Measurements from ENCODE around the gene ESPL1. TPM values are rescaled to one million over a fixed set of nuclear protein-coding genes. Genes with fewer than 3 reads are reported as not detected.
"Not testable (repeated sequence)": the region's sequence is repeated elsewhere in the genome, so short reads cannot be mapped to it uniquely, and the experiment has no call there.

ESPL1 gene
- total RNA-seq, 2 experiments from 2014 or later = 60.8 to 66.9 TPM

DNA sequence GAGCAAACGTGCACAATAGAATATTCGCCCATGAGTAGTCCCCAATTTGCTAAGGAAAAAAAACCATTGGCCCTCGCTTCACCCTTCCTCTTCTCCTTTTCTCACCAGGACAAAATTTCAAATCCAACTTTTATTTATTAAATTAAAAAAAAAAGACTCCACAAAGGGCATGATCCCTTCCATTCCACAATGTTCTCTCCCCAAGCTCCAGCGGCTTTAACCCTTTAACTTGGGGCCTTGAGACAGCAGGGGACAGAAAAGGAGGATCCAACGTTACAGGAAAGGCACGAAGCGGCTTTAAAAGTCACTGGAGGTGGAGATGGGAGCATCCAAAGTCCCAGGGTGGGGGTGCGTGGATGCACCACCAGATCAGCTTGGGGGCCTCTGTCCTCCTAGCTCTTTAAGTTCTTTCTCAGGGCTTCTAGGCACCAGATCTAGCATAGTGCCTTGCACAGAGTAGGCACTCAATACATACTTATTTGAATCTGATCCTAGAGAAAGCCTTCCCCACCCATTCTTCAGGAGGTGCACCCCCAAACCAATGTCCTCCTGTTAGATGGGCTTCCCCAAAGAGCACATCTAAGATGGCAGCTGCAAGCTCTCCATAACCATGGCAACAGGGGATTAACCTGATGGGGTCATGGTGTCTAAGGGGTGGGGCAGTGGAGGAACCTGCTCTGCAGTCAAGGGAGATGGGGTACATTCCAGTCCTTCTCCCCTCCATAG, 58.5 kb downstream of the ESPL1 start:
- no peaks in the 10 kb centered on the region for H3K27me3 Mint-ChIP-seq
- no peaks in the 10 kb centered on the region for H3K36me3 Mint-ChIP-seq (ENCODE audit: low read depth)
- peak overlapping the region; percentile 76 for H3K27ac Mint-ChIP-seq
- peak overlapping the region; percentile 76 for H3K4me3 Mint-ChIP-seq
- DNase-seq (no peak), ATAC-seq (no peak)
- CTCF ChIA-PET = interaction anchor here (0.6 to 6.5 kb wide), 11 partner anchors 14 to 224 kb away, joined by 3 to 77 read pairs (median 3); no protein-coding TSS in a partner anchor
- intact Hi-C loops (cut with DNase I, micrococcal nuclease) = loop anchor here in 1 of 2 experiments (10.0 kb wide), 1 partner anchor 112 kb away; no protein-coding TSS in a partner anchor
- H3K4me1 Mint-ChIP-seq = peaks cover 21% of the 10 kb centered on the region
- POLR2A ChIA-PET = interaction anchor here (0.5 to 0.9 kb wide), 3 partner anchors 29 to 146 kb away, joined by 3 read pairs; partner anchors contain the start of genes CSAD and ZNF740
- no peaks in the 10 kb centered on the region for H3K9me3 Mint-ChIP-seq (ENCODE audit: low read depth)

DNA sequence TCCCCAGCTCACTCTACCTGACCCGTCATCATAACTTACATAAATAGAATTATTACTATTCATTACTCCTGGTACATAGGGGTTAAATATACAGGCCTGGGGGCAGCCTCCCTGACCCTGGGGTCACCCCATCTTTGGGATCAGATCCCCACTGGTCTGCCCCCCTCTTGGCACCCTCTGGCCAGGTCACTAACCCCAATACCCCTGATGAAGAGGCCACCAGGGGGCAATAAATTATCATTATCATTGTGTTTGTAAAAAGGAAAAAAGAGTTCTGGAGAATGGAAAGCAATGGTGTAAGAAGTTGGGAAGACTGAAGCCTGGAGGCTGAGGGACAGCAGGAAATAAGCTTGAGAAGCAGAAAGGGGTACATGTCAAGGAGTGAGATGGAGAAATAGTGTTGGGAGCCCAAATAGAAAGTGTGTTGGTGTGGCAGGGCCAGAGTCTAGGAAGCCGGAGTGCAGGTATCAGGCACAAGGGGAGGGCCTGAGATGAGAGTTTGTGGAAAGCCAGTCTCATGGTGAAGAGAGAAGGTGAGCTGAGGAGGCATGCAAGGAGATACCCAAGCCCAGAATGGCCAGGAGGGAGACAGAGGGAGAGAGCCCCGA, 59.4 kb downstream of the ESPL1 start:
- Mint-ChIP-seq H3K4me3 (no peak overlapping the region), H3K36me3 (ENCODE audit: low read depth) (no peaks in the 10 kb centered on the region), H3K9me3 (ENCODE audit: low read depth) (no peaks in the 10 kb centered on the region), H3K27me3 (peaks cover 2% of the 10 kb centered on the region), H3K27ac (no peak overlapping the region), H3K4me1 (peaks cover 16% of the 10 kb centered on the region)
- ATAC-seq (no peak), DNase-seq (no peak)
- intact Hi-C loops (cut with DNase I, micrococcal nuclease) = loop anchor here in 1 of 2 experiments (10.0 kb wide), 1 partner anchor 113 kb away; no protein-coding TSS in a partner anchor
- CTCF ChIA-PET = interaction anchor here (0.6 to 6.5 kb wide), 11 partner anchors 18 to 182 kb away, joined by 3 to 77 read pairs (median 3); partner anchors contain the start of gene PFDN5
- POLR2A ChIA-PET = interaction anchor here (0.9 kb wide), 1 partner anchor 84 kb away, joined by 3 read pairs; no protein-coding TSS in a partner anchor

DNA sequence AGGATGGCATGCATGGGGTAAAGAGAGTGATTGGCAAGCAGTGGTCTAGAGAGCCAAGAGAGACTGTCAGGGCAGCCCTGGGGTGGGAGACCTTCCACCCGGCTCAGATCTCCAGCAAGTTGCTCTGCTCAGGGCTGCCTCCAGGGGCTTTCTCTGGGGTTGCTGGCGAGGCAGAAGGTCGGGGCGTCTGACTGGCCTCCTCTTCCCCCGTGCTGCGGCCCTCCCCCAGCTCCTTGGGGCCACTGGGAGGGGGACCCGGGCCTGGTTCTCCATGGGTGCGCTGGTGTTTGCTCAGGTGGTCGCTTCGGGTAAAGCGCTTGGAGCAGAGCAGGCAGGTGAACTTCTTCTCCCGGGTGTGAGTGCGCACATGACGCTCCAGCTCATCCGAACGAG, 59.9 kb downstream of the ESPL1 start:
- intact Hi-C loops (cut with DNase I, micrococcal nuclease) = loop anchor here in 1 of 2 experiments (10.0 kb wide), 1 partner anchor 113 kb away; no protein-coding TSS in a partner anchor
- Mint-ChIP-seq H3K4me1 (peaks cover 13% of the 10 kb centered on the region), H3K9me3 (ENCODE audit: low read depth) (no peaks in the 10 kb centered on the region), H3K36me3 (ENCODE audit: low read depth) (no peaks in the 10 kb centered on the region), H3K27ac (no peak overlapping the region), H3K27me3 (peaks cover 2% of the 10 kb centered on the region), H3K4me3 (no peak overlapping the region)
- ATAC-seq (no peak), DNase-seq (peak; percentile 44)
- CTCF ChIA-PET = interaction anchor here (0.7 to 6.5 kb wide), 5 partner anchors 18 to 148 kb away, joined by 3 to 77 read pairs (median 3); partner anchors contain the start of gene PFDN5
- POLR2A ChIA-PET = no interaction called here

DNA sequence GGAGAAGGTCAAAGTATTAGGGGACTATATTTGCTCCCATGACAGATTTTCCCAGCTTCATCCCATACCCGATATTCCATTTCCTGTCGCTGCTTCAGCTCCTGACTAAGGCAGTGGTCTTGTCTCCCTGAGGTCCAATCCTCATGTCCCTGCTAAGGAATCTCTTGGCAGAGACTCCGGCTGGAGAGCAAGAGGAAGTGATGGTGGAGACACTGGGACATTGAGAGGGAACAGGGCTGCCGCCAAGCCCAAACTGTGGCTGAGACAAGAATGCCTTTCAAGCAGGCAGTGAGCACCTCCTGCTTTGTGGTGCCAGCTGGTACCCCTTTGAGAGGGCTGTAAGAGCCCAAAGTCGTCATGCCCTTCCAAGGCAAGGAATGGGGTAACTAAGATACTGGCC, 62.6 kb downstream of the ESPL1 start:
- Mint-ChIP-seq H3K36me3 (ENCODE audit: low read depth) (no peaks in the 10 kb centered on the region), H3K27me3 (peaks cover 10% of the 10 kb centered on the region), H3K27ac (no peak overlapping the region), H3K4me1 (peaks cover 3% of the 10 kb centered on the region), H3K9me3 (ENCODE audit: low read depth) (no peaks in the 10 kb centered on the region), H3K4me3 (no peak overlapping the region)
- POLR2A ChIA-PET = no interaction called here
- CTCF ChIA-PET = interaction anchor here (0.5 to 1.7 kb wide), 5 partner anchors 10 to 250 kb away, joined by 3 to 8 read pairs (median 4); partner anchors contain the start of gene AAAS
- intact Hi-C loops (cut with DNase I, micrococcal nuclease) = no loop called here
- DNase-seq (no peak), ATAC-seq (no peak)

DNA sequence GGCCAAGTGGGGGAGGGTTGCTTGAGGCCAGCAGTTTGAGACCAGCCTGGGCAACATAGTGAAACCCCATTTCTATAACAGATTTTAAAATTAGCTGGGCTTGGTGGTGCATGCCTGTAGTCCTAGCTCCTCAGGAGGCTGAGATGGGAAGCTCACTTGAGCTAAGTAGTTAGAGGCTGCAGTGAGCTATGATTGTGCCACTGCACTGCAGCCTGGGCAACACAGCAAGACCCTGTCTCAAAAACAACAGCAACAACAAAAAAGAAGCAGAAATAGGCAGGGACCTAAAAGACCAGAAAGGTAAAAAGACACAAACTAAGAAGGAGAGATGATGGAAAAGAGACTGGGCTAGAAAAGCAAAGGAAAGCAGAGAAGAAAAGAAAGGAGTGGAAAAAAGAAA, 64.2 kb downstream of the ESPL1 start:
- H3K4me3 Mint-ChIP-seq; H3K4me1 Mint-ChIP-seq; H3K27ac Mint-ChIP-seq; ATAC-seq; H3K36me3 Mint-ChIP-seq (ENCODE audit: low read depth); POLR2A ChIA-PET; intact Hi-C loops (cut with DNase I, micrococcal nuclease); H3K9me3 Mint-ChIP-seq (ENCODE audit: low read depth); DNase-seq: not testable (repeated sequence)
- CTCF ChIA-PET = interaction anchor here (0.6 to 1.6 kb wide), 10 partner anchors 9 to 169 kb away, joined by 3 to 8 read pairs (median 4); partner anchors contain the start of genes AAAS and TARBP2
- H3K27me3 Mint-ChIP-seq = peaks cover 20% of the 10 kb centered on the region

DNA sequence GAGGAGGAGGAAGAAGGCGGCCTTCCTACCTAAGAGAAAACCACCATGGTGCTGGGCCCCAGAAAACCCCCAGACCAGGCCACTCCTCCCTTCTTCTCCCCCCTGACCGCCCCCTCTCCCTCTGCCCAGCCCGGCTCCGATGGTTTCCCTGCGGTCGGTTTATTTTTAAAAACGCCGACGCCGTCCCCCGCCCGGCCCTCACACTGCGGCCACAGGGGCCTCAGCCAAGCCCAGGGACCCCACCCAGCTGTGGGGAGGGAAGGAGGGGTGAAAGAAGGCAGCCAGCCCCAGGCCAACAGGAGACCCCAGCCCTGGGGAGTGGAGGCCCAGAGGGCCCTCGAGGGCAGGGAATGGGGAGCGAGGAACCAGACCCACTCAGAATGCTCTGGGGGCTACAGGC, 64.6 kb downstream of the ESPL1 start:
- intact Hi-C loops (cut with DNase I, micrococcal nuclease) = no loop called here

DNA sequence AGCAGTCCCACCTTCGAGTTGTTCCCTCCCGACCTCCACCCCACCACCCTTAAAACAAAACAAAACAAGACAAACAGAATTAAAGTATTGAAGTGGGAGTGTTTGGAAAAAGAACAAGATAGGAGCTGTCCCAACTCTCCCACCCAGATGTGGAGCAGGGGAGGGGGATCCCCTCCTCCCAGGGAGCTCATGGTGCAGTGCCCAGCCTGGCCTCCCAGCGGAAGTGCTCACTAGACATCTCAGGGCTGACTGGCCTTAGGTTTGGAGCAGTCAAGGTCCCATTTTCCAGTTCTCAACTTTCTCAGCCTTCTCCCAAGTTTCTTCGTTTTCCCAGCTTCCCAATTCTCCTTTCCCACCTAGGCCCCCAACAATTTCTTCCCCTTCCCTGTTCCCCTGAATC, 65.2 kb downstream of the ESPL1 start:
- Mint-ChIP-seq H3K4me1 (peaks cover 7% of the 10 kb centered on the region), H3K36me3 (ENCODE audit: low read depth) (no peaks in the 10 kb centered on the region), H3K27ac (no peak overlapping the region), H3K9me3 (ENCODE audit: low read depth) (no peaks in the 10 kb centered on the region), H3K4me3 (no peak overlapping the region), H3K27me3 (peaks cover 29% of the 10 kb centered on the region)
- ChIA-PET POLR2A (interaction anchor here (0.6 kb wide), 1 partner anchor 22 kb away, joined by 3 read pairs; no protein-coding TSS in a partner anchor), CTCF (interaction anchor here (1.4 to 2.0 kb wide), 3 partner anchors 12 to 48 kb away, joined by 3 to 8 read pairs (median 5); no protein-coding TSS in a partner anchor)
- ATAC-seq = no peak
- DNase-seq = no peak
- intact Hi-C loops (cut with DNase I, micrococcal nuclease) = no loop called here

More for the DNA sequence above, 64.6 kb downstream of the ESPL1 start:
- peaks cover 2% of the 10 kb centered on the region for H3K4me1 Mint-ChIP-seq
- H3K9me3 Mint-ChIP-seq (ENCODE audit: low read depth) = no peaks in the 10 kb centered on the region
- ChIA-PET POLR2A (no interaction called here), CTCF (interaction anchor here (0.6 to 2.0 kb wide), 7 partner anchors 8 to 88 kb away, joined by 3 to 8 read pairs (median 4); partner anchors contain the start of gene AAAS)
- H3K27me3 Mint-ChIP-seq = peaks cover 24% of the 10 kb centered on the region
- ATAC-seq (no peak), DNase-seq (no peak)
- no peaks in the 10 kb centered on the region for H3K36me3 Mint-ChIP-seq (ENCODE audit: low read depth)
- H3K27ac Mint-ChIP-seq = no peak overlapping the region
- H3K4me3 Mint-ChIP-seq = no peak overlapping the region

DNA sequence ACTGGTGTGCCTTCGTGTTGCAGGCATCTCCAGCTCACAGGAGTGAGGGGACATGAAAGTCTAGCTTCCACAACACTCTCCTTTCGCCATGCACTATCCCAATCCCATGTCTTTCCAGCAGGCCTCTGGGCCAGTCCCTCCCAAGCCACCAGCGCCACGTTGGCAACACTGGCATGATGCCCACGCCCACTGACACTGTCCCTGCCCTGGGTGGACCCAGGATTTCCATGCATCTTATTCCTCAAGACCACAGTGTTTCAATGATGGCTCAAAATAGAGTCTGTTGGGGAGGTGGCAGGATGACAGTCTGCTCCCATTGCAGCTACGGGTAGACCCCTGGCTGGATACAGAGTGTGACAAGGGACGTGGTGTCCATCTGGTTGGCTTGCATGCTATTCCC, 65.7 kb downstream of the ESPL1 start:
- Mint-ChIP-seq H3K4me1 (peaks cover 9% of the 10 kb centered on the region), H3K36me3 (ENCODE audit: low read depth) (no peaks in the 10 kb centered on the region), H3K9me3 (ENCODE audit: low read depth) (no peaks in the 10 kb centered on the region), H3K27ac (no peak overlapping the region), H3K4me3 (no peak overlapping the region), H3K27me3 (peaks cover 32% of the 10 kb centered on the region)
- no peak for DNase-seq
- no peak for ATAC-seq
- POLR2A ChIA-PET = interaction anchor here (0.6 kb wide), 1 partner anchor 22 kb away, joined by 3 read pairs; no protein-coding TSS in a partner anchor
- CTCF ChIA-PET = interaction anchor here (1.3 to 2.0 kb wide), 4 partner anchors 10 to 48 kb away, joined by 3 to 8 read pairs (median 4); no protein-coding TSS in a partner anchor
- intact Hi-C loops (cut with DNase I, micrococcal nuclease) = no loop called here

DNA sequence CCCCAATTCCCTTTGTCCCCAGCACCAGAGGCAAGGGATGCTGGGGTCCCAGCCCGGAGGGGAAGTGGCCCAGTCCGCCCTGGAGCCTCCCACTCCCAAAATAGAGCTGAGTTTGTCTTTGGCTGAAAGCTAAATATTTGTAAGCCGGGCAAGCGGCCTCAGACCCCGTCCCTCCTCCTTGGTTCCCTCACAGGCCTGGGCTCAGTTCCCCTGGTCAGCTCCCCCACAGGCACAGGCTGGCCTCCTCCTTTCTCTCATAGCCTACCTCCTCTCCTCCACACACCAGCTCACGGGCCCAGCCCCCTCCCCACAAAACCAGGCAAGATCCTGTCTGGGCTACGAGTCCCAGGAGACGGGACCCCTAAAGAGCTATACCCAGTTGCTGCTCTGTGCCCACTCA, 66.7 kb downstream of the ESPL1 start:
- ChIA-PET POLR2A (no interaction called here), CTCF (interaction anchor here (0.8 to 2.0 kb wide), 5 partner anchors 9 to 174 kb away, joined by 3 to 8 read pairs (median 4); no protein-coding TSS in a partner anchor)
- ATAC-seq (no peak), DNase-seq (no peak)
- intact Hi-C loops (cut with DNase I, micrococcal nuclease) = no loop called here
- Mint-ChIP-seq H3K27me3 (peaks cover 34% of the 10 kb centered on the region), H3K27ac (no peak overlapping the region), H3K4me1 (peaks cover 9% of the 10 kb centered on the region), H3K9me3 (ENCODE audit: low read depth) (no peaks in the 10 kb centered on the region), H3K36me3 (ENCODE audit: low read depth) (no peaks in the 10 kb centered on the region), H3K4me3 (no peak overlapping the region)

DNA sequence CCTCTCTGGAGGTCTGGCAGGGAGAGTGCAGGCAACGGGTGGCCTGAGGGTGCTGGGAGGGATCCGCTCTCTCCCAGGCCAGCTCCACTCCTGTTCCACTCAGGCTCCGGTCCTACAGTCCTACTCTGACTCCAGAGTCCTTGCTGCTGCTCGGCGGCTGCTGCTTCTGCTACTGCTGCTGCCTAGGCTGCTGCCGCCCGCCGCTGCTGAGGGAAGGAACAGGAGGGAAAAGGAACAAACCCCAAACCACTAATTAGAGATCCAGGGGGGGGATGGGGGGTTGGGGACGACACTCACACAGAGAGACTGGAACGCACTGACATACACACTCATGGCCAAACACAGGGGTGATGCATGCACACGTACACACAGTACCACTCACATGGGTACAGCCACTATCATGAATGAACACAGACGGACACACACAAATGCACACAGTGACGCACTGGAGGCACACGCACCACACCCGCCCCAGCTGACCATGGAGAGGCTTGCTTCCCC, 68.1 kb downstream of the ESPL1 start, which contains the start of gene SP7:
Gene SP7 (minus strand): TSS at position 174 of the 501 bp plus-strand sequence. CDS start 708 bp downstream, outside the sequence.
- H3K9me3 Mint-ChIP-seq (ENCODE audit: low read depth) = no peaks in the 10 kb centered on the region
- peaks cover 37% of the 10 kb centered on the region for H3K27me3 Mint-ChIP-seq

DNA sequence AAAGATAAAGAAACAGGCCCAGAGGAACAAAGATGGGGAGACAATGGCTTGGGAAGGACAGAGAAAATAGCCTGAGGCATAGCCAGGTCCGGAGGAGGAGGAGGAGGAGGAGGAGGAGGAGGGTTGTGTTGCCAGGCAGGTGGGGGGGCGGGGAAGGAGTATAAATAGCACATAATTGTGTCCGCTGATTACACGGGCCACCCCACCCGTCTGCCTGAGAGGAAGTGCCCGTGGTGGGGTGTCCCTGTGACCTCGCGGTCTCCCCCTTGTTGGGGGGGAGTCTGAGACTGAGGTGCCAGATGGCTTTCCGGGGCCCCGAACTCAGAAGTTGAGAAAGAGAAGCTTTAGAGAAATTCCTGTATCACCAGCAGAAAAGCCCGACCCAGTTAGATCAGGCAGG, 69.9 kb downstream of the ESPL1 start:
- no peak overlapping the region for H3K4me3 Mint-ChIP-seq
- ChIA-PET POLR2A (no interaction called here), CTCF (no interaction called here)
- no peaks in the 10 kb centered on the region for H3K9me3 Mint-ChIP-seq (ENCODE audit: low read depth)
- no peak overlapping the region for H3K27ac Mint-ChIP-seq
- peaks cover 17% of the 10 kb centered on the region for H3K4me1 Mint-ChIP-seq
- intact Hi-C loops (cut with DNase I, micrococcal nuclease) = no loop called here
- ATAC-seq (no peak), DNase-seq (no peak)
- H3K27me3 Mint-ChIP-seq = peaks cover 35% of the 10 kb centered on the region
- no peaks in the 10 kb centered on the region for H3K36me3 Mint-ChIP-seq (ENCODE audit: low read depth)

More for the DNA sequence above, 68.1 kb downstream of the ESPL1 start, which contains the start of gene SP7:
- no peaks in the 10 kb centered on the region for H3K36me3 Mint-ChIP-seq (ENCODE audit: low read depth)
- ChIA-PET POLR2A (interaction anchor here (0.7 kb wide), 1 partner anchor 54 kb away, joined by 3 read pairs; no protein-coding TSS in a partner anchor), CTCF (interaction anchor here (1.0 kb wide), 1 partner anchor 9 kb away, joined by 5 read pairs; no protein-coding TSS in a partner anchor)
- H3K4me1 Mint-ChIP-seq = peaks cover 17% of the 10 kb centered on the region
- ATAC-seq (peak; percentile 49), DNase-seq (no peak)
- intact Hi-C loops (cut with DNase I, micrococcal nuclease) = no loop called here
- no peak within 1 kb of the TSS for H3K4me3 Mint-ChIP-seq
- no peak within 1 kb of the TSS for H3K27ac Mint-ChIP-seq

Data from activated CD4-positive, alpha-beta T cell treated with anti-CD3 and anti-CD28 coated beads for 36 hours (primary cell).